ENCODE results near the gene LRRC23. TPM values are rescaled to one million over a fixed set of nuclear protein-coding genes. Genes with fewer than 3 reads are reported as not detected.
"Not testable (repeated sequence)": the region's sequence is repeated elsewhere in the genome, so short reads cannot be mapped to it uniquely, and the experiment has no call there.

LRRC23 gene
- total and polyA plus RNA-seq, 3 donors from 2014 or later: 32.7 to 112 (median 33.9) TPM

DNA sequence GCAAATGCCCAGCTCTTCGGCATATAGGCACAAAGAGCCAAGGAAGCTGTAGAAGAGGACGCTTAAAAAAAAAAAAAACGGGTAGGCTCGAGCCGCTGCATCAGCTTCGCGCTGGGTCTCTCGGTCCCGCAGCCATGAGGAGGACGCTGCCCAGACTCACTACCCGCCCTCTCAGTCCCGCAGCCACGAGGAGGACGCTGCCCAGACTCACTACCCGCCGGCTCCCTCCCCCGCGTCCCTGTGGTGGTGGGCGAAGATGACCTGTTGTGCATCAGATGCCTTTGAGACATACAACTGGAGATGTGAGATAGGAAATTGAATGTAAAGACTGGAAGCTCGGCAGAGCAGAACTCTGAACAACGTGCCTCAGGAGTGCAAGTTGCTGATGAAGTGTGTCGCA lies 20.1 kb upstream of the LRRC23 start:
- TF ChIP-seq CTCF (IDR thresholded peaks at IDR 0.05): no peak
- no peak for TF ChIP-seq POLR2A (IDR thresholded peaks at IDR 0.05)
- Histone ChIP-seq H3K9me3 (no peaks in the 10 kb centered on the region), H3K36me3 (ENCODE audit: low read depth, missing control alignments) (no peaks in the 10 kb centered on the region), H3K4me1 (no peaks in the 10 kb centered on the region), H3K4me3 (no peak overlapping the region), H3K27ac (no peak overlapping the region), H3K27me3 (no peaks in the 10 kb centered on the region)
- intact Hi-C loops (cut with DNase I; ENCODE audit: low total_unique reads): no loop called here
- no peak for DNase-seq
- WGBS, 2 donors: 79 to 80% methylated on average over 19 to 22 of the region's 22 CpGs

GRCh38 chr12:6886206-6886999 lies 18.2 kb upstream of the LRRC23 start:
- intact Hi-C loops (cut with DNase I; ENCODE audit: low total_unique reads); DNase-seq; H3K36me3 ChIP-seq (ENCODE audit: low read depth, missing control alignments); H3K27me3 ChIP-seq; H3K27ac ChIP-seq; H3K4me1 ChIP-seq; H3K9me3 ChIP-seq; H3K4me3 ChIP-seq: not testable (repeated sequence)
- WGBS, 2 donors: 83% methylated on average over 11 to 12 of the region's 15 CpGs

- intact Hi-C loops (cut with DNase I; ENCODE audit: low total_unique reads): no loop called here
- Histone ChIP-seq H3K36me3 (ENCODE audit: low read depth, missing control alignments) (no peaks in the 10 kb centered on the region), H3K9me3 (no peaks in the 10 kb centered on the region), H3K4me3 (no peak overlapping the region), H3K27me3 (no peaks in the 10 kb centered on the region), H3K27ac (no peak overlapping the region), H3K4me1 (no peaks in the 10 kb centered on the region)
- no peak for DNase-seq
- TF ChIP-seq POLR2A (IDR thresholded peaks at IDR 0.05) (no peak), CTCF (IDR thresholded peaks at IDR 0.05) (no peak)
- 86 to 88% methylated on average over 8 of the region's 8 CpGs for WGBS, 2 donors
Measured at GRCh38 chr12:6887460-6887859, 17.2 kb upstream of the LRRC23 start.

DNA sequence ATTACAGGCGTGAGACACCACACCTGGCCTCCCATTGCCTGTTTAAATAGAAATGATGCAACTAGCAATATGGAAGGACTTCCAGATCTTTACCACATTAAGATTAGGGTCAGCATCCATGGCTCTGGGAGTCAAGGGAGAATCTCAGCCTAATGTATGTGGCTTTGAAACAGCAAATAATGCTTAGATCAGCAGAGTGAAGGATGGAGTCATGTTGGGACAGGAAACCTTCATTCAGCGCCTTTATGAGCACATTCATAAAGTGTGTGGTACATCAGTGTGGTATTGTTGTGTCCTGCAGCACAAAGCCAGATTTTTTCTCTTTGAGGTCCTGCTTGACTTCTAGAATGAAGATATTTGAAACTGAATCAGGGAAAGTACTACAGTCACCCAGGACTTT lies 16.3 kb upstream of the LRRC23 start:
- Histone ChIP-seq H3K36me3 (ENCODE audit: low read depth, missing control alignments) (no peaks in the 10 kb centered on the region), H3K9me3 (no peaks in the 10 kb centered on the region), H3K27me3 (no peaks in the 10 kb centered on the region), H3K27ac (no peak overlapping the region), H3K4me1 (no peaks in the 10 kb centered on the region), H3K4me3 (no peak overlapping the region)
- intact Hi-C loops (cut with DNase I; ENCODE audit: low total_unique reads): no loop called here
- WGBS, 2 donors: 82 to 89% methylated on average over 1 to 2 of the region's 2 CpGs
- no peak for DNase-seq
- TF ChIP-seq CTCF (IDR thresholded peaks at IDR 0.05): no peak
- TF ChIP-seq POLR2A (IDR thresholded peaks at IDR 0.05): no peak

DNA sequence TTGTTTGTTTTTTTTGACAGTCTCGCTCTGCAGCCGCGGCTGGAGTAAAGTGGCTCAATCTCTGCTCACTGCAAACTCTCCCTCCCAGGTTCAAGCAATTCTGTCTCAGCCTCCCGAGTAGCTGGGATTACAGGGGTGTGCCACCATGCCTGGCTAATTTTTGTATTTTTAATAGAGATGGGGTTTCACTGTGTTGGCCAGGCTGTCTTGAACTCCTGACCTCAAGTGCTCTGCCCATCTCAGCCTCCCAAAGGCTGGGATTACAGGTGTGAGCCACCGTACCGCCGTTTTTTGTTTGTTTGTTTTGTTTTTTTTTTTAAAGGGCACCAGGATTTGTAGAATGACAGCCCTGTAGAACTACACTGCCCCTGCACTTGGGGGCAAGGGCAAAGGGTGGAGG lies 15.8 kb upstream of the LRRC23 start:
- 80 to 81% methylated on average over 7 of the region's 7 CpGs for WGBS, 2 donors
- H3K36me3 ChIP-seq (ENCODE audit: low read depth, missing control alignments); H3K4me1 ChIP-seq; H3K9me3 ChIP-seq; H3K4me3 ChIP-seq; H3K27ac ChIP-seq; DNase-seq; intact Hi-C loops (cut with DNase I; ENCODE audit: low total_unique reads); H3K27me3 ChIP-seq: not testable (repeated sequence)

DNA sequence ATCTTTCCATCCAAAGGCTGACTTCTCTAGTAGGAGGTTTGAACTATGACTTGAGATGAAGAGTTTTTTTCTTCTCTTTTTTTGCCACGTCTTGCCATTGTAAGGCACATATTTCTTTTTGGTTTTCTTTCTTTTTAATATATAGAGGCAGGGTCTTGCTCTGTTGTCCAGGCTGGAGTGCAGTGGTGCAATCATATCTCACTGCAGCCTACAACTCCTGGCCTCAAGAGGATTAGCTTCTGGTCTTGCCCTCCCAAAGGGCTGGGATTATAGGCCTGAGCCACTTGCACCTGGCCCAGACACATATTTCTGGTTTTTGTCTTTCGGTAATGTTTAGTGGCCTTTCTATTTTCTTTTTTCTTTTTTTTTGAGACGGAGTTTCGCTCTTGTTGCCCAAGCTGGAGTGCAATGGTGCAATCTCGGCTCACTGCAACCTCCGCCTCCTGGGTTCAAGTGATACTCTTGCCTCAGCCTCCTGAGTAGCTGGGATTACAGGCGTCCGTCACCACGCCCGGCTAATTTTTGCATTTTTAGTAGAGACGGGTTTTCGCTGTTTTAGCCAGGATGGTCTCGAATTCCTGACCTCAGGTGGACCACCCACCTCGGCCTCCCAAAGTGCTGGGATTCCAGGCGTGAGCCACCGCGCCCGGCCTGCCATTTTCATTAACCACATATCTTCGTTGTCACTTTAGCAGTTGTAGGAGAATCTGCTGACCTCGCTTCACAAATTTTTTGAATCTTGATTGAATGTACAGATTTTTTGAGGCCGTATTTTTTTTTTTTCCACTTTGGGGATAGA lies 14.6 kb upstream of the LRRC23 start:
- intact Hi-C loops (cut with DNase I; ENCODE audit: low total_unique reads); H3K27me3 ChIP-seq; H3K9me3 ChIP-seq; H3K4me1 ChIP-seq; H3K36me3 ChIP-seq (ENCODE audit: low read depth, missing control alignments); DNase-seq: not testable (repeated sequence)
- 66 to 76% methylated on average over 21 of the region's 21 CpGs for WGBS, 2 donors
- Histone ChIP-seq H3K4me3 (peak overlapping the region; percentile 39 to 70), H3K27ac (peak overlapping the region; percentile 92 to 95)
